Keratinocyte (primary cell): Measurements from ENCODE around the gene PRPF6. TPM values are rescaled to one million over a fixed set of nuclear protein-coding genes. Genes with fewer than 3 reads are reported as not detected.
"Not testable (repeated sequence)": the region's sequence is repeated elsewhere in the genome, so short reads cannot be mapped to it uniquely, and the experiment has no call there.

Source experiments
- DNase-seq: peaks from one replicate; pipeline ENCODE4 v3.0.0-alpha.2; 2011; ENCODE audit warnings: low read depth, missing footprints, low spot score
- FAIRE-seq: peaks from 2 replicates; lab custom pipeline; 2011; peaks lifted over from hg19 to GRCh38; lab: Jason Lieb, UNC
- H2AFZ ChIP-seq: 2 replicates; pipeline ENCODE4 v1.6.0; 2012; ENCODE audit warnings: low read length, control low read depth, inconsistent platforms; ENCODE audit not compliant: control insufficient read depth
- H3K27ac ChIP-seq: 2 replicates; pipeline ENCODE4 v1.5.1; 2011; ENCODE audit warnings: low read length; ENCODE audit not compliant: control insufficient read depth, insufficient read depth
- H3K27me3 ChIP-seq: 3 replicates; pipeline ENCODE4 v1.6.0; 2011; ENCODE audit warnings: low read length; ENCODE audit not compliant: control insufficient read depth, insufficient read depth; ENCODE audit errors: extremely low read depth
- H3K36me3 ChIP-seq, 2 experiments: 2 replicates in 1 of 2; 3 replicates in 1 of 2; pipeline ENCODE4 v1.5.1; 2011; ENCODE audit warnings: low read length in 2 of 2, mild to moderate bottlenecking in 1 of 2; ENCODE audit not compliant: control insufficient read depth in 2 of 2, insufficient read depth in 2 of 2; ENCODE audit errors: extremely low read depth in 1 of 2
- H3K4me1 ChIP-seq: 3 replicates; pipeline ENCODE4 v1.5.1; 2011; ENCODE audit warnings: low read length; ENCODE audit not compliant: control insufficient read depth, insufficient read depth; ENCODE audit errors: extremely low read depth
- H3K4me2 ChIP-seq: 3 replicates; pipeline ENCODE4 v1.6.0; 2011; ENCODE audit warnings: low read depth, low read length; ENCODE audit not compliant: control insufficient read depth, insufficient read depth; ENCODE audit errors: extremely low read depth
- H3K4me3 ChIP-seq, 3 experiments: fragments of 200-600 bp in 1 of 3; sonication (generic) in 1 of 3; 2 replicates in 2 of 3; 3 replicates in 1 of 3; pipeline ENCODE4 v1.5.1; 2011 to 2016; ENCODE audit warnings: low read length in 3 of 3, mild to moderate bottlenecking in 3 of 3, control low read depth in 2 of 3, inconsistent platforms in 1 of 3, low read depth in 1 of 3, mixed read lengths in 1 of 3, mixed run types in 1 of 3, moderate library complexity in 1 of 3; ENCODE audit not compliant: control insufficient read depth in 2 of 3, insufficient read depth in 2 of 3; ENCODE audit errors: extremely low read depth in 1 of 3
- H3K79me2 ChIP-seq: 2 replicates; pipeline ENCODE4 v1.6.0; 2012; ENCODE audit warnings: low read length; ENCODE audit not compliant: control insufficient read depth, insufficient read depth
- H3K9ac ChIP-seq: 3 replicates; pipeline ENCODE4 v1.6.0; 2011; ENCODE audit warnings: low read length; ENCODE audit not compliant: control insufficient read depth, insufficient read depth; ENCODE audit errors: extremely low read depth
- H3K9me1 ChIP-seq: 3 replicates; pipeline ENCODE4 v1.6.0; 2011; ENCODE audit warnings: low read length; ENCODE audit not compliant: control insufficient read depth, insufficient read depth; ENCODE audit errors: extremely low read depth
- H3K9me3 ChIP-seq: 2 replicates; pipeline ENCODE4 v1.5.1; 2012; ENCODE audit warnings: low read depth, low read length; ENCODE audit not compliant: control insufficient read depth
- H4K20me1 ChIP-seq: 3 replicates; pipeline ENCODE4 v1.6.0; 2011; ENCODE audit warnings: low read length; ENCODE audit not compliant: control insufficient read depth, insufficient read depth; ENCODE audit errors: extremely low read depth
- EZH2 ChIP-seq: IDR thresholded peaks from one replicate; pipeline ENCODE4 v1.6.1; 2012; ENCODE audit warnings: inconsistent platforms, mild to moderate bottlenecking, low read length, moderate library complexity
- dilution Hi-C: fragments of 300-500 bp; cut with MboI; formaldehyde crosslinking; loops from one replicate; pipeline ENCODE4 v1.7.0; 2020; ENCODE audit warnings: low sequenced_read_pairs; ENCODE audit not compliant: extremely low pct_ligation_motif_present
- polyA plus RNA-seq, 5 experiments: library from polyadenylated mRNA; depleted of rRNA in 3 of 5; stranded (reverse) in 3 of 5; stranded (forward) in 1 of 5; unstranded in 1 of 5; fragments of >200 nt; gene quantifications; 1 replicate in 1 of 5; 2 replicates in 3 of 5; 3 replicates in 1 of 5; pipeline versions ENCODE4 v1.2.1 to v1.2.3, GENCODE V29; 2011 to 2012; ENCODE audit warnings: missing spikeins in 2 of 5, low read depth in 1 of 5, low replicate concordance in 1 of 5
- TF ChIP-seq, protein P1 (sequence below), 3 experiments: IDR thresholded peaks in 1 of 3; conservative IDR thresholded peaks in 1 of 3; optimal IDR thresholded peaks in 1 of 3; 2 replicates in 2 of 3; 3 replicates in 1 of 3; pipeline versions ENCODE3 to v1.5.1; 2011; ENCODE audit warnings: low read length in 3 of 3, mild to moderate bottlenecking in 3 of 3, moderate library complexity in 2 of 3, control low read depth in 1 of 3, inconsistent platforms in 1 of 3; ENCODE audit not compliant: insufficient read depth in 2 of 3; ENCODE audit errors: extremely low read depth in 1 of 3

PRPF6 gene
- polyA plus RNA-seq, 1 donor (not counting 4 experiments of a cell fraction or from before 2014, with no cell fraction given) = 30.5 TPM

DNA sequence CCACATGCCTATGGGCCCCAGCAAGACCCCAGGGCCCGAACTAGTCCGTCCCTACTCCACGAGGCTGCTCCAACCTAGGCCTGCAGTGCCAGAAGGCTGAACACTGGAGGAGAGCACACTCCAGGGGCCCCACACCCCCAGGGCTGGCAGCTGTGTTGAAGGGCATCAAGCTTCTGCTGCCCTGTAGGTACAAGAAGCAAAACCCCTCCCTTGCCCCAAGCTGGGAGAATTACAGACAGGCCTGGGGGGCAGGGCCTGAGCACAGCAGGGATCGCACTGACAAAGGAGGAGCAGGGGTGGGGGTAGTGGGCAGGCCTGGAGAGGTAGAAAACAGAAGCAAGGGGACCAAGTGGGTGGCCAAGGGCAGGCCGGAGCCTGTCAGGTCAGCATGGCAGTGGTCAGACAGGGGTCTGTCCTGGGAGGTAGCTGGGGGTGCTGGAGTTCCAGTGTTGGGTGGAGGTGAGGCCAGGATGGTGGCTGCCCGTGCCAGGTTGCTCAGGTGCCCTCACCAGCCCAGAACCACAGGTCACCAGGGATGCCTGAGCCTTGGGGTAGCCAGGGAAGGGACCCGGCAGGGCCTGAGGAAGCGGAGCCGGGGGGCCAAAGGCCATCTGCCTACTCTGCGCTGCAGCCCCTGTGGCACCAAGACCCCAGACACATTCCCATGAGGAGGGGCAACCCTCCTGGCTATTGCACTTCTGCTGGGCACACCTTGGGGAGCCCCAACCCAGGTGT, 21.8 kb upstream of the PRPF6 start:
- peaks cover 23 to 26% of the 10 kb centered on the region in 2 experiments for H3K36me3 ChIP-seq
- TF ChIP-seq, protein P1, sequence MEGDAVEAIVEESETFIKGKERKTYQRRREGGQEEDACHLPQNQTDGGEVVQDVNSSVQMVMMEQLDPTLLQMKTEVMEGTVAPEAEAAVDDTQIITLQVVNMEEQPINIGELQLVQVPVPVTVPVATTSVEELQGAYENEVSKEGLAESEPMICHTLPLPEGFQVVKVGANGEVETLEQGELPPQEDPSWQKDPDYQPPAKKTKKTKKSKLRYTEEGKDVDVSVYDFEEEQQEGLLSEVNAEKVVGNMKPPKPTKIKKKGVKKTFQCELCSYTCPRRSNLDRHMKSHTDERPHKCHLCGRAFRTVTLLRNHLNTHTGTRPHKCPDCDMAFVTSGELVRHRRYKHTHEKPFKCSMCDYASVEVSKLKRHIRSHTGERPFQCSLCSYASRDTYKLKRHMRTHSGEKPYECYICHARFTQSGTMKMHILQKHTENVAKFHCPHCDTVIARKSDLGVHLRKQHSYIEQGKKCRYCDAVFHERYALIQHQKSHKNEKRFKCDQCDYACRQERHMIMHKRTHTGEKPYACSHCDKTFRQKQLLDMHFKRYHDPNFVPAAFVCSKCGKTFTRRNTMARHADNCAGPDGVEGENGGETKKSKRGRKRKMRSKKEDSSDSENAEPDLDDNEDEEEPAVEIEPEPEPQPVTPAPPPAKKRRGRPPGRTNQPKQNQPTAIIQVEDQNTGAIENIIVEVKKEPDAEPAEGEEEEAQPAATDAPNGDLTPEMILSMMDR (optimal IDR thresholded peaks at IDR 0.05 in 1 of 3, IDR thresholded peaks at IDR 0.05 in 1 of 3, conservative IDR thresholded peaks at IDR 0.05 in 1 of 3; ENCODE audit: extremely low read depth in 1 of 3, insufficient read depth in 2 of 3, low read length in 3 of 3) = no peak
- no peak for TF ChIP-seq EZH2

DNA sequence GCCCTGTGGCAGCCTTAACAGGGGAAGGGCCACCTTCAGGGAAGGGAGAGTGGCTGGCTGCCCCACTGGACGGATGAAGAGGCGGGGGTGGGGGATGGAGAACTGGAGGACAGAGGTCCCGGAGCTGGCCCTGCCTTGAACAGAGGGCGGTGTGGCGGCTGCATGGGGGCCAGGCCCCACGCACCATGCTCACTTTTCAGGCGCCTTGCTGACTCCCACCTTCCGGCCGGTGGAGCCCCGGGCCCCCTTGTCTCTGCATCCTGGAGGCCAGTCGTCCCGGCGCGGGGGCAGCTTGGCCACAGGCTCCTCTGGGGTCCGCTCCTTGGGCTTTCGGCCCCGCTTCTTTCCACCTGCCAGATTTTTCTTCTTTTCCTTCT, 21.2 kb upstream of the PRPF6 start:
- Histone ChIP-seq H4K20me1 (peaks cover 2% of the 10 kb centered on the region), H3K4me1 (peaks cover 16% of the 10 kb centered on the region), H3K4me2 (no peak overlapping the region), H3K9me1 (no peaks in the 10 kb centered on the region), H2AFZ (no peak overlapping the region), H3K27me3 (no peaks in the 10 kb centered on the region), H3K36me3 (peaks cover 27 to 28% of the 10 kb centered on the region in 2 experiments), H3K9ac (no peak overlapping the region), H3K79me2 (peaks cover 15% of the 10 kb centered on the region), H3K9me3 (no peaks in the 10 kb centered on the region), H3K27ac (no peak overlapping the region), H3K4me3 (no peak overlapping the region)
- FAIRE-seq (no peak), DNase-seq (no peak)
- dilution Hi-C loops = no loop called here
- TF ChIP-seq EZH2 = no peak
- TF ChIP-seq, protein P1 (optimal IDR thresholded peaks at IDR 0.05 in 1 of 3, IDR thresholded peaks at IDR 0.05 in 1 of 3, conservative IDR thresholded peaks at IDR 0.05 in 1 of 3; ENCODE audit: extremely low read depth in 1 of 3, insufficient read depth in 2 of 3, low read length in 3 of 3) = no peak

More for the DNA sequence above, 21.8 kb upstream of the PRPF6 start:
- Histone ChIP-seq H3K27ac (no peak overlapping the region), H3K4me3 (no peak overlapping the region), H3K4me1 (peaks cover 21% of the 10 kb centered on the region), H3K27me3 (no peaks in the 10 kb centered on the region), H4K20me1 (peaks cover 4% of the 10 kb centered on the region), H3K9ac (no peak overlapping the region), H3K9me1 (no peaks in the 10 kb centered on the region), H2AFZ (no peak overlapping the region), H3K9me3 (no peaks in the 10 kb centered on the region), H3K4me2 (no peak overlapping the region), H3K79me2 (peaks cover 20% of the 10 kb centered on the region)
- dilution Hi-C loops = no loop called here
- FAIRE-seq (no peak), DNase-seq (no peak)

DNA sequence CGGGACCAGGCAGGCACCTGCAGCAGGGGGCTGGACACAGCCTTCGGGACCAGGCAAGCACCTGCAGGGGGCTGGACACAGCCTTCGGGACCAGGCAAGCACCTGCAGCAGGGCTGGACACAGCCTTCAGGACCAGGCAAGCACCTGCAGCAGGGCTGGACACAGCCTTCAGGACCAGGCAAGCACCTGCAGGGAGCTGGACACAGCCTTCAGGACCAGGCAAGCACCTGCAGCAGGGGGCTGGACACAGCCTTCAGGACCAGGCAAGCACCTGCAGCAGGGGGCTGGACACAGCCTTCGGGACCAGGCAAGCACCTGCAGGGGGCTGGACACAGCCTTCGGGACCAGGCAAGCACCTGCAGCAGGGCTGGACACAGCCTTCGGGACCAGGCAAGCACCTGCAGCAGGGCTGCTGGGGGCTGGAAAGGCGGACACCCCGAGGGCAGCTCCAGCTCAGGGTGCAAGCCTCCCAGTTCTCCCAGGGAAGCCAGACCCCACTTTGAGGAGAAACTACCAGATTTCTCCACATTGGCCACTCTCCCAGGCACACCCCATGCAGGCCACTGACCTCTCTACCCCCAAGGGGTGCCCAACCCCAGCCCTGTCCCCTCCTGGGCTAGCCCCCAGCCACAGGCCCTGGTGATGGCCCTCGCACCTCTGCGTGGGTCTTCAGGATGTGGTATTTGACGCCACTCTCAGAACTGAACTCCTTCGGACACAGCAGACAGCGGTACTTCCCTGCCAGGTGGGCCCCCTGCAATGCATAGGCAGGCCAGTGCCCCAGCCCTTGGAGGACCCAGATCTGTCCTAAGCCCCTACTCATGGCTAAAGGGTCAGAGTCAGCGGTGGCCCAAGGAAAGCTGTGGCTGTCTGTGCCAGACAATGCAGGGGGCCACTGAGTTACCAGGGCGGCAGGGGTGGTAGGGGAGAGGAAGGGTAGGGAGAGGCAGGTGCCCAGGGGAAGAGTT, 20.0 kb upstream of the PRPF6 start:
- DNase-seq, H4K20me1 ChIP-seq, FAIRE-seq, H3K9ac ChIP-seq, H3K27ac ChIP-seq, H3K79me2 ChIP-seq, H3K4me2 ChIP-seq, H3K9me1 ChIP-seq, H3K4me3 ChIP-seq, H3K9me3 ChIP-seq, H3K27me3 ChIP-seq, dilution Hi-C loops, H2AFZ ChIP-seq: not testable (repeated sequence)
- Histone ChIP-seq H3K4me1 (peaks cover 11% of the 10 kb centered on the region), H3K36me3 (peaks cover 27 to 28% of the 10 kb centered on the region in 2 experiments)
